8988T (cell line): Measurements from ENCODE around the gene SNURF.
"Not testable (repeated sequence)": the region's sequence is repeated elsewhere in the genome, so short reads cannot be mapped to it uniquely, and the experiment has no call there.

Source experiments
- DNase-seq: peaks from one replicate; pipeline ENCODE4 v3.0.0; 2011

SNURF gene

GRCh38 chr15:24954783-24955530 lies at the start of gene SNURF, which contains the start of gene SNRPN:
SNURF (plus strand) TSS chr15:24954987; CDS start chr15:24955049, 62 bp downstream.
SNRPN (plus strand) TSS chr15:24954987; CDS start chr15:24974454, 19,467 bp downstream.
- DNase-seq: no peak

- DNase-seq: no peak
Observed at GRCh38 chr15:24916305-24917009, 38.3 kb upstream of the SNURF start.

- DNase-seq: no peak
Observed at GRCh38 chr15:24917431-24917830, 37.4 kb upstream of the SNURF start.

DNA sequence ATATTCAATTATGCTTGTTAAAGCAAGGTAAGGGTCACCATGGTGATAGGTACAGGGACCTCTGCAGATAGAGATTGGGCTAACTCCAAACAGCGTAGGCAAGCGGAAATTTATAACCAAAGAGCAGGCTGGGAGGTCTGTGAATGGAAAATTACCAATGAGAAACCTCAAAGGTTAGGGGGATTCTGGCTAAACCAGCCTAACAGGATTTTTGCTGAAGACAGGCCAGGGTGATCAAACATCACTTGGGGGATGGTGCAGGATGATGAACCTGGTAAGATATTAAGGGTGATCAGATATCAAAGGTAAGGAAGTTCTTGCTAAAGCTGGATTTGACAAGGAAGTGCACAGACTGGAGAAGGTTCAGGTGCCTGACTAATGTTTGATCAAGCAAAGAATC lies 35.3 kb upstream of the SNURF start:
- DNase-seq: no peak

DNA sequence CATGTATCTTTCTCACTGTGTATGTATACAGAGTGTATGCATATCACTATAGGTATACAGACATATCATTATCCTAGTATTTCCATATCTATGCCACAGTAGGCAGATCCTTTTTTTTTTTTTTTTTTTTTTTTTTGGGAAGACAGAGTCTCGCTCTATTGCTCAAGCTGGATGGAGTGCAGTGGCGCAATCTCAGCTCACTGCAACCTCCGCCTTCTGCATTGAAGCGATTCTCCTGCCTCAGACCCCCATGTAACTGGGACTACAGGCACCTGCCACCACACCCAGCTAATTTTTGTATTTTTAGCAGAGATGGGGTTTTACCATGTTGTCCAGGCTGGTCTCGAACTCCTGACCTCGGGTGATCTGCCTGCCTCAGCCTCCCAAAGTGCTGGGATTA lies 32.0 kb upstream of the SNURF start:
- DNase-seq: not testable (repeated sequence)

DNA sequence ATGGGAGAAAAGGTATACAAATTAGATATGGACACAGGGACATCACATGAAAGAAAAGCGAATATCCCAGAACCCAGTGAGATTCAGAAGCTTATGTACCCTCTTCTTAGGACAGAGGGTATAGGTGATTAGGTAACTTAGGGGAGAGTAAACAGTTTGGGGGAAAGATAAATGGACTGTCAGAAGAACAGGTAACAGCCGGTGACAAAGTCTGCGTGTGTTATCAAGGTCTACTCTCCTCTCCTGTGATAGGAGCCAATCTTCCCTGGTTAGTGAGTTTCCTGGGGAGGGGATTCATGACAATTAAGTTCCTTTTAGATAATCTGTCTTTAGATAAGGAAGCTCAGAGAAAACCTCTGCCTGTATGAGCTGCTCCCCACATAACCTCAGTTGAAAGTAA lies 30.6 kb upstream of the SNURF start:
- no peak for DNase-seq

DNA sequence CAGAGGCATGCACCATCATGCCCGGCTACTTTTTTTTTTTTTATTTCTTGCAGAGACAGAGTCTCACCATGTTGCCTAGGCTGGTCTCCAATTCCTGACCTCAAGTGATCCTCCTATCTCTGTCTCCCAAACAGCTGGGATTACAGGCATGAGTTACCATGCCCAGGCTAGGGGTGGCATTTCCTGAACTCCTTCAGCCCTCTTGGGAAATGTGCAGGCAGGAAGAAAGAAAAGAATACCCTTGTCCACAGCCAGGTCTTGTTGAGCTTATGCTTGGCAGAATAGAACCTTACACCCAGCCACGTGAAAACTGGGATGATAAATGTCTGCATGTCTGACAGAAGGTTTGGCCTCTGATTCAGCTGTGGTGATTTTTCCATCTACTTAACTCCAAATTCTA lies 30.2 kb upstream of the SNURF start:
- DNase-seq: no peak

- DNase-seq: not testable (repeated sequence)
Observed at GRCh38 chr15:24931874-24932732, 22.7 kb upstream of the SNURF start.

DNA sequence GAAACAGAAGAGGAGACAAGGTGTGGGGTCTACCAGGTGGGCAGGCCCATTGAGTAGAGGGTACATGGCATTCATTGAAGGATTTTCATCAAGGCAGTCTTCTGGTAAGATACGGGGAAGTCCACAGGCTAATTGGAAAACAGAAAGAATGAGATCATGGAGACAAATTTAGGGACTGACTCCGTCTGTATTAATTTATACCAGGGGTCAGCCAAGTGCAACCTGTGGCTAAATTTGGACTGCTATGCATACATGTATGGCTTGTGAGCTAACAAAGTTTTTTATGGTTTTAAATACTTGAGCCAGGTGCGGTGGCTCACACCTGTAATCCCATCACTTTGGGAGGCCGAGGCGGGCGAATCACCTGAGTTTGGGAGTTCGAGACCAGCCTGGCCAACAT lies 21.1 kb upstream of the SNURF start:
- no peak for DNase-seq

- not testable (repeated sequence) for DNase-seq
Observed at GRCh38 chr15:24938224-24938623, 16.6 kb upstream of the SNURF start.

DNA sequence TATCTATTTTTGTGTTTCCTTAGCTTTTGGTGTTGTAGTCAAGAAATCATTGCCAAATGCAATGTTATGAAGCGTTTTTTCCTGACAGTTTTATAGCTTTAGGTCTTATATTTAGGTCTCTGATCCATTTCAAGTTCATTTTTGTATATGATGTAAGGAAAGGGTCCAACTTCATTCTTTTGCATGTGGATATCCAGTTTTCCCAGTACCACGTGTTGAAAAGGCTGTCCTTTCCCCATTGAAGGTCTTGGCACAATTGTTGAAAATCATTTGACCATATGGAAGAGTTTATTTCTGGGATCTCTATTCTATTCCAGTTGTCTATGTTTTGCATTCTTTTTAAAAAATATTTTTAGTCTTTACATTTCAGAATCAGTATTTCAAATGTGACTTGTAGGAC lies 14.6 kb upstream of the SNURF start:
- no peak for DNase-seq

DNA sequence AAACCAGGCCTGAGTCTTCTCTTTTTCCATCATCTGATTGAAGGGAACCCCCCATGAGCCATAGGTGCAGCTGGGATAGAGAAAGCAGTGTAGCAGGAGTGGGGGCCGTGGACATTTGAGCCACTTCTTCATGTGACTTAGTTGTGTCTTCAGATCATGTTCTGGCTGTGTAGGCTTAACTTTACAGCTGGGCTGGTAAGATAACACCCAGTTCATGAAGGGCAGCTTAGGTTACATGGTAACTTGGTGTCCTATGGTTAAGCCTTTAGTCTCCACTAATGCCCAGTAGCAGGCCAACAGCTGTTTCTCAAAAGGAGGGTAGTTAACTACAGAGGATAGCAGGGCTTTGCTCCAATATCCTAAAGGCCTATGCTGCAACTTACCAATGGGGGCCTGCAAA lies 11.4 kb upstream of the SNURF start:
- DNase-seq: no peak

DNA sequence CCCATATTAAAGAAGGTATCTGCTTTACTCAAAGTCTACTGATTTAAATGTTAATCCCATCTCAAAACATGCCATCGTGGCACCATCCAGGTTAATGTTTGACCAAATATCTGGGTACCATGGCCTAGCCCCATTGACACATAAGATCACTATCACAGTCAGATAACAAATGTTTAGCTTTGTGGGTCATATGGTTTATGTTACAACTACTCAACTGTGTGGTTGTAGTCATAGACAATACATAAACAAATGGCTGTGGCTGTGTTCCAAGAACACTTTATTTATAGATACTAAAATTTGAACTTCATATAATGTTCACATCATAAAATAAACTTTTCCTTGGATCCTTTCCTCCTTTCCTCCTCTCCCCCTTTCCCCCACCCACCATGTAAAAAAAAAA lies 9.8 kb upstream of the SNURF start:
- no peak for DNase-seq

DNA sequence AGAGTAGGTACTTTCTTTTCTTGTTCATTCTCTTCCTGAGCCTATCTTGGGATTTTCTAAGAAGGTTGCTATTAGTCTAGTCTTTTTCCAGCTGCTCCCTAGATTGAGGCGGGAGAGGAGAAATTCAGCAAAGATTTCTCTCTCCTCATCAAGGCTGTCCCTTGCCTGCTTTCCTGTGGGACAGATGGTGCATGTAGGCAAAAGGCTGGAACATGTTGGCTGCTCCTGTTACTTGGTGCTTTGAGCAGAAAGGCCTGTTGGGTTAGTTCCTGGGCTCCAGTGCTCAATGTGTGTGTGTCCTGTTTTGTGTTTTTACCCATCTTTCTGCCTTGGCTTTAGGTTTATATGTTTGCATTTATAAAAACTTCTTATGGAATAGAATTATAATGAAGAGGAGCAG lies 9.1 kb upstream of the SNURF start:
- DNase-seq: no peak

- no peak for DNase-seq
Observed at GRCh38 chr15:24948495-24948894, 6.3 kb upstream of the SNURF start.

GRCh38 chr15:24955531-24955921 lies 739 bp downstream of the SNURF start:
- no peak for DNase-seq

GRCh38 chr15:24956111-24956838 lies 1.5 kb downstream of the SNURF start:
- DNase-seq: no peak

DNA sequence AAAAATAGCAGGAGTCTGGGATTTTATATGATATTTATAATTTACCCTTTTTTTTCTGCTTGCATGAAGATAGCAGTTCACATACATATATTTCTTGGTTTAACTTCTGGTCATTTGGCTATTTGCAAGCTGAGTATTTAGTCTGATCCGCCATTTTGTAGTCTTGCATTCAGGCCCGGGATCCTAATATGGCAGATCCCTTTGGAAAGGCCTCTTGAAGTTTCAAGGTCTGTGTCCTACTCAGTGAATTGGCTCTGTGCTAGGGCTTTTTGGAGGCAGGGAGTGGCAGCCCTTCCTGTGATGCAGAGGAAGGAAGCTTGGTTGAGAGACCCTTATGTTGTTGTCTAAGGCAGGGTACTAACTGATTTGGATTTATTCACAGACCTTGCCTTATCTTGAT lies 2.9 kb downstream of the SNURF start:
- DNase-seq: no peak

GRCh38 chr15:24961967-24962366 lies 7.2 kb downstream of the SNURF start:
- no peak for DNase-seq

DNA sequence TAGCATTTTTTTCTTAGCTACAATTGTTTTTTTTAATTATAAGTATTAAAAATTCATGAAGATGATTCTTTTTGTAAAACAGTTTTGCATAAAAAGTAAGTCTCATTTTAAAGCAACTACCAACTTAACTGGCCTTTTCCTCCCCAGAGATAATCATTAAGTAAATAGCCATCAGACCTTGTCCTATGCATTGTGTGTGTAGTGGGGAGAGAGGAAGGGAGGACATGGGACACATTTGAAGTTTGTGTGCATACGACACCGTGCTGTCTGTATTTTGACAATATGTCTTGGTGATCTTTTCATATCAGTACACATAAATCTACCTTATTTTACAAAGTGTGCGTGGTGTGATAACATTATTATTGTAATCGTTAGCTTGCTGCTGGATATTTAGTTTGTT lies 8.1 kb downstream of the SNURF start:
- no peak for DNase-seq

- DNase-seq: no peak
Observed at GRCh38 chr15:24966364-24967103, 11.7 kb downstream of the SNURF start.

DNA sequence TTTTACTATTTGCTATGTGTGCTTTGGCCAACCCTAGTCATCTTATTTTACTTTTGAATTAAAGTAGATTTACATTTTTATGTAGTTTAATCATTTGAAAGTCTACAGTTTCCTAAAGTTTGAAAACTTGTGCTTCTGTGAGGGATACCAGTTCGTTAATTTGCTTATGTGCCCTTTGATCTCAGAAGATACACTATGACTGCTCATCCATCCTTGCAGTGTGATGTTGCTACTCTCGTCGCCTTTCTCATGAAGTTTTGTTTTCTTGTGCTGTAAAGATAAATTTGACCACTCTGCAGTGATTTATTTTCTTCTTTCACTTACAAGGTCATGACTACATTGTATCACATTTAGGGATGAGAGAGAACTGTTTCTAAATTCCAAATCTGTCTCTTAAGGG lies 16.3 kb downstream of the SNURF start:
- no peak for DNase-seq
